GM12873 (cell line): ENCODE results near the gene LDLRAD4.

ENCODE experiments used
- CTCF ChIP-seq: IDR thresholded peaks from 2 replicates; pipeline ENCODE4 v1.5.1; 2012; ENCODE audit warnings: low read depth, mild to moderate bottlenecking, moderate library complexity, low read length, control low read depth; ENCODE audit not compliant: insufficient read depth; ENCODE audit errors: missing control alignments

Gene LDLRAD4

GRCh38 chr18:13558124-13558523 is 339.6 kb downstream of the LDLRAD4 start:
- peak; percentile 85 for TF ChIP-seq CTCF

- no peak for TF ChIP-seq CTCF
Observed at GRCh38 chr18:13558790-13559189, 340.2 kb downstream of the LDLRAD4 start.

DNA sequence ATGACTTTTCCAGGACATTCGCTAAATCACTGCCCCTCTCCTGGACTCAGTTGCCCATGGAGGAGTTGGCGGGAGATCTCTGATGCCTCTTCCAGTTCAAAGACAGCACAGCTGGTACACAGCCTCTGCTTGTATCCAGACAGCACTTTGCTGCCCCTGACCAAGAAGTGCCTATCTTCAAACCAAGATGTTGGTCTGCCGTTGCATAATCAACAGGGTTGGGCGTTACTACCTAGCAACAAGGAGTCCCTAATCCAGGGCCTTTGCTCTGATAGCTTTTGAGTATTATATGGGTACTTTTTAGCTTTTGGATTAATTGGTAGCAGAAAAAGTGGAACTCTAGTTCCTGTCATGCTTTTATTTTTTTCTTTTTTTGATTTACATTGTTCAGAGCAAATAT is 341.2 kb downstream of the LDLRAD4 start:
- TF ChIP-seq CTCF = no peak

GRCh38 chr18:13560306-13560705 is 341.7 kb downstream of the LDLRAD4 start:
- no peak for TF ChIP-seq CTCF

GRCh38 chr18:13562494-13563029 is 344.0 kb downstream of the LDLRAD4 start:
- no peak for TF ChIP-seq CTCF

GRCh38 chr18:13563390-13563805 is 344.8 kb downstream of the LDLRAD4 start:
- no peak for TF ChIP-seq CTCF

GRCh38 chr18:13564579-13564978 is 346.0 kb downstream of the LDLRAD4 start:
- TF ChIP-seq CTCF = no peak

- TF ChIP-seq CTCF = no peak
Observed at GRCh38 chr18:13565228-13565627, 346.7 kb downstream of the LDLRAD4 start.
